ENCODE results near the gene FGF4.
"Not testable (repeated sequence)": the region's sequence is repeated elsewhere in the genome, so short reads cannot be mapped to it uniquely, and the experiment has no call there.

The FGF4 gene

GRCh38 chr11:69773626-69774353 lies 1.4 kb downstream of the FGF4 start:
- no peak for DNase-seq (ENCODE audit: low read depth)

- DNase-seq (ENCODE audit: low read depth), result no peak
Measured at GRCh38 chr11:69771466-69771865, 3.7 kb downstream of the FGF4 start.

- no peak for DNase-seq (ENCODE audit: low read depth)
Measured at GRCh38 chr11:69770540-69770939, 4.6 kb downstream of the FGF4 start.

GRCh38 chr11:69765498-69765995 lies 9.6 kb downstream of the FGF4 start:
- DNase-seq (ENCODE audit: low read depth), result no peak

- DNase-seq (ENCODE audit: low read depth), result not testable (repeated sequence)
Measured at GRCh38 chr11:69764918-69765317, 10.2 kb downstream of the FGF4 start.

GRCh38 chr11:69760319-69760718 lies 14.8 kb downstream of the FGF4 start:
- DNase-seq (ENCODE audit: low read depth), result no peak

GRCh38 chr11:69752890-69753289 lies 22.3 kb downstream of the FGF4 start:
- DNase-seq (ENCODE audit: low read depth), result no peak

GRCh38 chr11:69750875-69751597 lies 24.1 kb downstream of the FGF4 start:
- no peak for DNase-seq (ENCODE audit: low read depth)

- DNase-seq (ENCODE audit: low read depth), result no peak
Measured at GRCh38 chr11:69750108-69750850, 24.9 kb downstream of the FGF4 start.

- no peak for DNase-seq (ENCODE audit: low read depth)
Measured at GRCh38 chr11:69748637-69749036, 26.5 kb downstream of the FGF4 start.

- no peak for DNase-seq (ENCODE audit: low read depth)
Measured at GRCh38 chr11:69746752-69747742, 28.1 kb downstream of the FGF4 start.

- DNase-seq (ENCODE audit: low read depth), result no peak
Measured at GRCh38 chr11:69746140-69746539, 29.0 kb downstream of the FGF4 start.

GRCh38 chr11:69745201-69745600 lies 29.9 kb downstream of the FGF4 start:
- no peak for DNase-seq (ENCODE audit: low read depth)

GRCh38 chr11:69744435-69744834 lies 30.7 kb downstream of the FGF4 start:
- no peak for DNase-seq (ENCODE audit: low read depth)

- no peak for DNase-seq (ENCODE audit: low read depth)
Measured at GRCh38 chr11:69734841-69735240, 40.3 kb downstream of the FGF4 start.

- DNase-seq (ENCODE audit: low read depth), result no peak
Measured at GRCh38 chr11:69734367-69734766, 40.8 kb downstream of the FGF4 start.

GRCh38 chr11:69732910-69733309 lies 42.2 kb downstream of the FGF4 start:
- no peak for DNase-seq (ENCODE audit: low read depth)

GRCh38 chr11:69731110-69731509 lies 44.0 kb downstream of the FGF4 start:
- no peak for DNase-seq (ENCODE audit: low read depth)

GRCh38 chr11:69730500-69730899 lies 44.6 kb downstream of the FGF4 start:
- no peak for DNase-seq (ENCODE audit: low read depth)

GRCh38 chr11:69729252-69729651 lies 45.9 kb downstream of the FGF4 start:
- DNase-seq (ENCODE audit: low read depth), result no peak

- DNase-seq (ENCODE audit: low read depth), result no peak
Measured at GRCh38 chr11:69727266-69727665, 47.9 kb downstream of the FGF4 start.

- no peak for DNase-seq (ENCODE audit: low read depth)
Measured at GRCh38 chr11:69726481-69726880, 48.7 kb downstream of the FGF4 start.

Data from GM04504 (cell line).